ENCODE results near the gene C6orf47.

Gene C6orf47

DNA sequence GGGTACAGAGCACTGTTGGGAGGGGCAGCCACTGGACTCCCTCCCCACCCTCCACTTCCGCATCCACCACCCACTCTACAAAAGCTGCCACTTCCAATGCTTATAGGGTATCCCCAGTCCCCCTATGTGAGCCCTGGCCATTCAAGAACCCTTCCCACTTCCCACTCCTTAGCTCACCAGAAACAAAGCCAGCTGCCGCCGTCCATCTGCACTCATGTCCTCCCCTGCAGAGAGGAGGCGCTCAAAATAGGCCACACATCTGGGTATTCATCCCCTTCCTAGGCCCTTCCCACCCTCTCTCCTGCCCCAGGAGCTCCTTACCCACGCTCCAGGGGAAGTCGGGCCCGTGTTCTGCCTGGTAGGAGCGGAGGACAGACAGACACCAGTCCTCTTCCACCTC is 26.7 kb upstream of the C6orf47 start:
- no peak for DNase-seq

DNA sequence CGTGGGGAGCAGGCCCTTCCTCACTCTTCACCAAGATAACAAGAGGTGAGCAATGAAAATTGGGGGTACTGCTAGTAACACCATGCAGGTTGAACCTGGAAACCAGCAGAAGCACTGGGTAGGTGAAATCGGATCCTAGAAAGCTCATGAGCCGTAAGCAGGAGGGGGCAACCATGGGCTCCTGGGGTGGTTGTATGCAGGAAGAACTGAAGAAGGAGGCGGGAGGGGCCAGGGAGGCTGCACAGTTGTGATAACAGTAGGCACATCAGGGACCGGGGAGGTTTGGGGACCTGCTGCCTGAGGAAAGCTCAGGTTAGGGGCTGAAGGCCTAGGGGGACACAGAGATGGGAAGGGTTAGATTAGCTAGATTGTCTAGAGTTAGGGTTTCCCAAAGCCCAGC is 25.9 kb upstream of the C6orf47 start:
- DNase-seq, result no peak

DNA sequence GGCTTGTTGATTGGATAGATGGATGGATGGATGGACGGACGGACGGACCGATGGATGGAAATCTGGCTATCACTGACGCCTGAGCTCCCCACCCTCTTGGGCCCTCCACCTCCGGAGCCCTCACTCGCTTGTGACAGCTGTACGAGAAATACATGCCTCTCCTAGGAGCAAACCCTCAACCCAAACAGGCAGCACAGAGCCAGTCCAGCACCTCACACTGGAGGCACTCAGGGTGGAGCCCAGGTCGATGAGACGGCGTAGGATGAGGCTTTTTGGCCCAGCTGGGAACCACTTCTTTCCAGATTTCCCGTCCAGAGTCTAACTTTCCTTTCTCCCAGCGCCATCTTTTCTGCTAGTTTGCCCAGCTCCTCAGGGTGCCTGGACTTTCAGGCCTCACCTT is 23.0 kb upstream of the C6orf47 start:
- no peak for DNase-seq

DNA sequence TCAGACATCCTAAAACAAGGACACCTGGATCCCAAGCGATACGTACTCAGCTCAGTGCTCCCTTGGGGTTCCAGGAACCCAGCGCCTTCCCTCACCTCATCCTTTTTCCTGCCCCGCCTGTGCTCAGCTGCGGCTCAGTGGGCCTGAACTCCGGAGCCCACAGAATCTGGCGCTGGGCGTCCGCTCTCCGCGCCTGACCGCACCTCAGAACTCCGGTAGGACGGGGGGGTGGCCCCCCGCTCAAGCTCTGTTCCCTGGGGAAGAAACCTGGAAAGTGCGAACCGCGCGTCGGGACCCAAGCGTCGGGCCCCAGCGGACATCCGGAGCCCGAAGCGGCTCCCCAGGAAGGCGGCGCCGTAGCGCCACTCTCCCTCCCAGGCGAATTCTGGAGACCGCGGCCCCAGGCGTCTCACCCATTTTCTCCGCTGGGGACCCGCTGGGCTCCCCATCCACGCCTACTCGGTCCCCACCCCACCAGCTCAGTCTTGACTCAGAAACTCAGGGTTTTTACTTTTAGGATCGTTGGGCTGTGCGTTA is 20.6 kb upstream of the C6orf47 start:
- no peak for DNase-seq

DNA sequence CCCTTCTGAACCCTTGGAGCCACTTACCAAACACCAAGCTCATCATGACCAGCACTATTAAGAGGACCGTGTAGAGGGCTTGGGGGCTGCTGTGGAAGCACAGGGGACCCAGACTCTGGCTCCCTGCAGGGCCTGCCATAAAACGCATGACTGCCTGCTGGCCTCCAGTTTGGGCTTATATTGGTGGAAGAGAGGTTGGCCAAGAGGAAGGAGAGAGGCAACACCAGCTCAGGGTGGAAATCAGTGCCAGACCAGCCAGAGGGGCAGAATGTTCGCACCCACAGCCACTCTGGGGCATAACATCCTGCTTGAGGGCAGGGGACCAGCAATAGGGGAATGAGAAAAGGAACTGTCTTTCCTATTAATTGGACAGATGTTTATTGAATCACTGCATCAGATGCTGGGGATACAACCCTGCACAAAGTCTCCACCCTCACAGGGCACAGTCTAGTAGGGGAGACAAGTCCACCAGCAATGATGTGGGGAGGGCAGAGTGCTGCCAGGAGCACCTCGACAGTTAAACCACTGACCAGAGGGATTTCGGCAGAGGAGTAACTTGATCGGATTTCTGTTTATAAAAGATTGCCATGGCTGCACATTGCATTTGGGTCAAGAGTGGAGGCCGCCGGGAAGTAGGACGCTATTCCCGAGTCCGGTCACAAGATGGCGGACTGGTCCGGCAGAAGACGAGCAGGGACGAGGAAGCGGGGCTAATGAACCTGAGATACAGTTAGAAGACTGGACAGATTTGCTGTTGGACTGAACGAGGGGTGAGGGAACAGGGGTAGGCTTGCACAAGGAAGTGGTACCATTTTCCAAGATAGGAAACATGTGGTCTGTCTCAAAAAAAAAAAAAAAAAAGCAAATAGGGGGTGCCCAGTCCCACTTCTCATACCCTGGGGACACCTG is 19.9 kb upstream of the C6orf47 start, which contains the start of gene LY6G5C:
TSS of gene LY6G5C (minus strand) at position 842 of the 909 bp plus-strand sequence. CDS start at position 148, 694 bp downstream.
- peak in 1 of 2 experiments; percentile 86 for DNase-seq

DNA sequence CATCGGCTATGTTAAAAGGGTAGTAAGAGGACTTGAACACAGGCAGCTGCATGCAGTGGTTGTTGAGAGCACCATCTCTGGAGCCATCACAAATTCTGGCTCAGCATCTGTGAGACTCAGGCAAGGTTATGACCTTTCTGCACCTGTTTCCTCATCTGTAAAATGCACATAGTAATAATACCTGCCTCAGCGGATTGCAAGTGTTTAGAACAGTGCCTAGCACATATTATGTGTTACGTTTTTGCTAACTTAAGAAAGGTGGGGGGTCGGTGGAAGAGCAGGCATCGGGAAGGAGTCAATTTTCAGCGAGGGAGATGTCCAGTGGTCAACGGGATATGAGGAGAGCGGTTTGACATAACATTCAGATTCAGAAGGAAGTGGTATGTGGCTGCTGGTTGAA is 17.4 kb upstream of the C6orf47 start:
- no peak for DNase-seq

DNA sequence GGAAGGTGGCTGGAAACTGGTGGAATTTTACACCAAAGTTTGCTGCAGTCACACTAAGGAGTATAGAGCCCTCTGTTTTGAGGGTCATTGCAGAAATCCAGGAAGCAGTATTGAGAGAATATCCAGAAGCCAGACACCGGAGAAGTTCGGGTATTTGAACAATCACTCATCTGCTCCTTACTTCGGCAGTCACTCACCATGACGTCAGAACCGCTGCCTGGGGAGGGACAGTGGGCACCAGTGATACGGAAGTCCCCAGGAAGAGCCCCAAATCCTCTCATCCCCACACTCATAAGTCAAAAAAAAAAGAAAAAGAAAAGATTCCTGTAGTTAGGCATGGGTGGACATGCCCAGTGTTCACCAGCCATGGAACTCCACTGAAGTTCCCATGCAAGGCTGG is 16.3 kb upstream of the C6orf47 start:
- no peak for DNase-seq

DNA sequence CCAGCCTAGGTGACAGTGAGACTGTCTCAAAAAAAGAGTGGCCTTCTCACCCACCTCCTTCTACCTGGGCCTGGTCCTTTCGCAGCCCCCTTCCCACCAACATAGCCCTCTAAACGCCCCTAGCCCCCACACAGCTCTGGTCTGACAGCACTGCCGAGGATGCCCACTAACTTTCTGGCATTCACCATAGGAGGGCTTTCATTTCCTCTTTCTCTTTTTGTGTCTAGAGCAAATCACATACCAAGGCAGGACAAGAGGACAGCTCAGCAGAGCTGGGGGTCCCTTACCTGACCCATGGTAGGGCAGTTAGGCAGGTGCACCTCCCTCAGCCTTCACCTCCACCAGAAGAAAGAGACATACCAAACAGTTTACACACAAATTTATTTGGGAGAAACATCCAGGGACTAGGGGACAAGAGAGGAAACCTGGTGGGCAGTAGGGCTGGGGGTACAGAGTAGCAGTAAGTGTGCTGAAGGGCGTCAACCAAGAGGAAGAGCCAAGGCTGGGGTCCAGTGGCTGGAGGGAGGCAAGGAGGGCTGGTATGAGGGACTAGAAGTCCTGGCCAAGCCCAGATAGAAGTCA is 15.8 kb upstream of the C6orf47 start:
- DNase-seq, result no peak

DNA sequence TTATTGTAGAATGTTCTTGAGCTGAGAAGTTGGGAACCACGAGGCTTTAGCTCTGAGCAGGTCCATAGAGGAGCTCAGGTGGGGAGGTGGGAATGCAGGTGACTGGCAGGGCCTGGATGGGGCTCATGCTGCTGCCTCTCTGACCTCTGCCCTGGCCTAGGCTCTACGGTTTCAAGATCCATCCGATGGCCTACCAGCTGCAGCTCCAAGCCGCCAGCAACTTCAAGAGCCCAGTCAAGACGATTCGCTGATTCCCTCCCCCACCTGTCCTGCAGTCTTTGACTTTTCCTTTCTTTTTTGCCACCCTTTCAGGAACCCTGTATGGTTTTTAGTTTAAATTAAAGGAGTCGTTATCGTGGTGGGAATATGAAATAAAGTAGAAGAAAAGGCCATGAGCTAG is 9.1 kb upstream of the C6orf47 start, which contains the start of gene LY6G5B:
TSS of gene LY6G5B (plus strand) at position 301 of the 400 bp plus-strand sequence. CDS start 975 bp downstream, outside the sequence.
- no peak for DNase-seq

DNA sequence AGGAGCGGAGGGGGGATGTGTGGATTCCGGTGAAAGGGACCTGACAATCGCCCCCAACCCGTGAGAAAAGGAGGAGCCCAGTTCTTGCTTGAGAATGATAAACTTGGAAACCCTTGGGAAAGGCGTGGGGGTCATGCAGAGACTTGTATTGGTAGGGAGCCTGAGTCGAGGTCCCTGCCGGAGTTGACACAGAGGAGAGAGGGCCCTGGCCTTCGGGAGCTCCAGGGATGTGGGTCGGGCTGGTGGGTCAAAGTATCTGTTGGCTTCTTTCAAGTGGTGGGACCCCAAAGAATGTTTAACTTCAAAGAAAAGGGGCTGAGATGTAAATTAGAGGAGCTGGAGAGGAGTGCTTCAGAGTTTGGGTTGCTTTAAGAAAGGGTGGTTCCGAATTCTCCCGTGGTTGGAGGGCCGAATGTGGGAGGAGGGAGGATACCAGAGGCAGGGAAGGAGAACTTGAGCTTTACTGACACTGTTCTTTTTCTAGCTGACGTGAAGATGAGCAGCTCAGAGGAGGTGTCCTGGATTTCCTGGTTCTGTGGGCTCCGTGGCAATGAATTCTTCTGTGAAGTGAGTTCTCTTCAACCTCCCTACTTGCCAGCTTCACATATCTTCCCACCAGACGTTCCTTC is 5.9 kb upstream of the C6orf47 start:
- DNase-seq, result no peak

DNA sequence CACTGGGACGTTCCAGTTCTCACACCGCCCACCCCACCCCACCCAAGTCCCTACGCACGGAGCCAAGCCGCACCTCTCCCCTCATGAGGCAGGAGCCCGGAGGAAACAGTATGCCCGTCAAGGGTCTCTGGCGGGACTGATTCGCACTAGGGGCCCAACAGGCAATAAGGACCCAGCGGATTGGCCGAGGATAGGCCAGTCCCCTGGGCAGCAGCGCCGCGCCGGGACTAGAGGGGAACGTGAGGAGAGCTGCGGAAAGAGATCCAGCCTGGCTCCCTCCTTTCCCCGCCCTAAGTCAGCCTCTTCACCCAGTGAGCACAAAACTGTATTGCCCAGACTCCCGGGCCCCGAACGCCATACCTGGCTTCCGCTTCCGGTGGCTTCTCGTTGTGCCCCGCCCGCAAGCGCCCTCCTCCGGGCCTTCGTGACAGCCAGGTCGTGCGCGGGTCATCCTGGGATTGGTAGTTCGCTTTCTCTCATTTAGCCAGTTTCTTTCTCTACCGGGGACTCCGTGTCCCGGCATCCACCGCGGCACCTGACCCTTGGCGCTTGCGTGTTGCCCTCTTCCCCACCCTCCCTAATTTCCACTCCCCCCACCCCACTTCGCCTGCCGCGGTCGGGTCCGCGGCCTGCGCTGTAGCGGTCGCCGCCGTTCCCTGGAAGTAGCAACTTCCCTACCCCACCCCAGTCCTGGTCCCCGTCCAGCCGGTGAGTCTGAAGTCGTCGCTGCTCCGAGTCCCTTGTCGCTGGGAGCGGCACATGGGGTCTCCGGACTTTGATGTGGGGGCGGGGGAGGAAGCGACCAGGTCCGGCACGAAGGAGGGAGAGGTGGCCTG is 5.1 kb upstream of the C6orf47 start, which contains the start of gene CSNK2B:
TSS of gene CSNK2B (plus strand) at position 580 of the 836 bp plus-strand sequence. CDS start 752 bp downstream, outside the sequence.
- peak; percentile 96 to 99 for DNase-seq

DNA sequence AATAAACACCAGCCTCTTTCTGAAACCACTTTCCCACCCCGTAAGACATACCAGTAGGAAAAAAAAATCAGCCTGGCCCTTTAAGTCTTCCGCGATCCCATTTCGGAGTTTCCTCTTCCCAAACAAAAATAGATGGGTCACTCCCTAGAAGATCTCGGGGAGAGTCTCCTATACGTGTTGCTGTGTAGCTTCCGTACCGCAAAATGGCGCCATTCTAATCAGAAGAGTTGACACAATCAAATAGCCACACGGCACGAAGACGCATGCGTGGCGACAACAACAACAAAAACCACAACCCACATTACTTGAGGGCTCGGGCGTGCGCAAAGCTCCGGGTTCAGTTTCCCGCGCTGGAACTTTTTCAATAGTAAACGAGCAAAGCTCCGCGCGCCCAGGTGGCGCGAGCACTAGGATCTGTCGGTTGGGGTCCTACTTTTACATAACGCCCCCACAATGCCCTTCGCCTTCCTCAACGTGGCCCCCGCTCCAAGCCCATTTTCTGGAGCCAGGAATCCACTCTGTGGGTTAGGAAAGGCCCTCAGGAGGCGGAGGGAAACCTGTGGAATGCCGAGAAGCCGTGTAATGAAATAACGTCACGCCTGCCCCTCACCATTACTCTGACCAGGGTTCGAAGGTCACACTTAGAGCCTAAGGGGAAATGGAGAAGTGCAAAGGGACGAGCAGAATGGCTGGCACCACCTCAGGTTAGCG is 4.4 kb upstream of the C6orf47 start, which contains the start of gene GPANK1:
TSS of gene GPANK1 (minus strand) at position 208 of the 711 bp plus-strand sequence. CDS start 519 bp downstream, outside the sequence.
- DNase-seq, result peak; percentile 87 to 94

DNA sequence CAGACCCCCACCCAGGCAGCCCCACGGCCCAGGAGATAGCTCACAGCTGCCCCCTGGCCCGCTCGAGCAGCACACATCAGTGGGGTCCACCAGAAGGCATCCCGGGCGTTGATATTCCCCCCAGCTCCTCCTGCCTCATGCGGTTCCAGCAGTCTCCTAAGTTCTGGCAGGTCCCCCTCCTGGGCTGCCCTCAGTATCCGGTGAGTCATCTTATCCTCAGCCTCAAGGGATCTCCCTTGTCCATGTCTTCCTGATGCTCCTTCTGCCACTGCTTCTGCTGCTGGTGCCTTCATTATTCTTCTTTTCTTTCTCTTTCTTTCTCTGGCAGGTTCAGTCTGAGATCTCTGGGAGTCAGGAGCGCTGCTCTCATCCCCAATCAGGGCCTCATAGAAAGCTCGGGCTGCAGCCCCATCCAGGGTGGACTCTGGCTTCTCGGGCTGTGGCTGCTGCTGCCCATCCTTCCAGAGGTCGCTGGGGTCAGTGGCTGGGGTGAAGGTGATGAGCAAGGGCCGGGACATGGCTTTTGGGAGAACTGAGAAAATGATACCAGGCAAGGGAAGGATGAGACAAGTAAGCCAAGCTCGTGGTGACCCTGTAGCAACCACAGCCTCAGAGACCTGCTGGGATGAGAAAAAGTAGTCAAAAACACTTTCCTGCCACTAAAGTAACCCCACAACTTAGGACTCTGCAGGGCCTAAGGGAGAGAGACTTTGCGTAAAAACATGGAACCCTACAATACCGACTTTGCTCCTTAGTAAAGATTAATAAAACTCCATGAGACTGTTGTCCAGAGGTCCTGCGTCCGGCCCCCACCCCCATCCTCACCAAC is 3.6 kb upstream of the C6orf47 start:
- DNase-seq, result peak in 1 of 2 experiments; percentile 71

DNA sequence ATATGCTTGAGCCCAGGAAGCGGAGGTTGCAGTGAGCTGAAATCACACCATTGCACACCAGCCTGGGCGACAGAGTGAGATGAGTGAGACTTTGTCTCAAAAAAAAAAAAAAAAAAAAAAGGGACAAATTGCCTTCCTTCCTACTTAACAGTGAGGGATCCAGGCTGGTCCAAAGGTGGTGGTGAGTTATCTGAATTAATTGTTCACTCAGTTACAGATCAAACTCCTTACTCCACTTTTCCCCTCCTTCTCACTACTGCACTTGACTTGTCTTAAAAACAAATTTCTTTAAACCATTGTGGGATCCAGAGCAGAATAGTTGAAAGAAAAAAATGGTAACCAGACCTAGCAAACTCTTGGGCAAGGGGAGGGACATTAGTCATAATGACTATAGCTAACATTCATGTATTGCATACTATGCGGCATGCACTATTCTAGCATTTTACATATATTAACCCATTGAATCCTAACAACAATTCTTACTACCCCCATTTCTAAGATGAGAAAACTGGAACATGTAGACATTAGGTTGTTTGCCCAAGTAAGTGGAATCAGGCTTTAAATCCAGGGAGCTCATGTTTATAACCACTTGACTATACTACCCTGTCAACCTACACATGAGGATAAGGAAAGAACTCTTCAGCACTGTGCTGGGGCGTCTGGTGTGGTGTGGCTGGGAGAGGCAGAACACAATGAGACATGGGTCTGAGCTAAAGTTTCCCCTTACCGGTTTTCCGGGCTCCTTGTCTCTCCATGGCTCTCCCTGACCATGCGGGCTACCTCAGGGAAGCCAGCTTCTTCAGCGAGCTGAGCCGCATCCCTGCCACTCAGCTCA is 2.8 kb upstream of the C6orf47 start:
- DNase-seq, result no peak

DNA sequence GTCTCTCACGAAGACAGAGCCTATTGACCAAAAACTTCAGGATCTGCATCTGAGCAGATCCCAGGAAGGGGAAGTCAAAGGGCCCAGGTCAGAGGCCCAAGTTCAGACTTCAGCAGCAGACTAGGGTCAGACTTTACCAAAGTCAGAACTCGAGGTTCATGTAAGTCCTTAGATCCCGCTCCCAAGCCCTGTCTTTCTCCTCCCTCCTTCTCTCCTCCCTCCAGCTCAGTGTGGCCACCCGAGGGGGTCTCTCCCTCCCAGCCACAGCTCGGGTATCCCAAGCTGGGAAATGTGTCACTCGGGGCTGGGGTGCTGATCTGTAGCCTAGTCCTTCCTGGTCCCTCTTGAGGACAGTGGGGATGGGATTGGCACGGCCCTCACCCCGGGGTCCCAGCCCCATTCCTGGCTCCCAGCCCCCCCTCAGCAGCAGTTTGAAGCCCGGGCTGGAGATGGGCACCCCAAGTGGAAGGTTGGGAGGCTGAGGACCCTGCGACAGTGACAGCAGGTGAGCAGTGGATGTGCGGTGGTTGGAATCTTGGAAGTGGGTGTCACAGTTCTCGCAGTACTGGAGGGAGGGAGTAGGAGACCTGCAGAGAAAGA is 1.6 kb upstream of the C6orf47 start:
- no peak for DNase-seq

DNA sequence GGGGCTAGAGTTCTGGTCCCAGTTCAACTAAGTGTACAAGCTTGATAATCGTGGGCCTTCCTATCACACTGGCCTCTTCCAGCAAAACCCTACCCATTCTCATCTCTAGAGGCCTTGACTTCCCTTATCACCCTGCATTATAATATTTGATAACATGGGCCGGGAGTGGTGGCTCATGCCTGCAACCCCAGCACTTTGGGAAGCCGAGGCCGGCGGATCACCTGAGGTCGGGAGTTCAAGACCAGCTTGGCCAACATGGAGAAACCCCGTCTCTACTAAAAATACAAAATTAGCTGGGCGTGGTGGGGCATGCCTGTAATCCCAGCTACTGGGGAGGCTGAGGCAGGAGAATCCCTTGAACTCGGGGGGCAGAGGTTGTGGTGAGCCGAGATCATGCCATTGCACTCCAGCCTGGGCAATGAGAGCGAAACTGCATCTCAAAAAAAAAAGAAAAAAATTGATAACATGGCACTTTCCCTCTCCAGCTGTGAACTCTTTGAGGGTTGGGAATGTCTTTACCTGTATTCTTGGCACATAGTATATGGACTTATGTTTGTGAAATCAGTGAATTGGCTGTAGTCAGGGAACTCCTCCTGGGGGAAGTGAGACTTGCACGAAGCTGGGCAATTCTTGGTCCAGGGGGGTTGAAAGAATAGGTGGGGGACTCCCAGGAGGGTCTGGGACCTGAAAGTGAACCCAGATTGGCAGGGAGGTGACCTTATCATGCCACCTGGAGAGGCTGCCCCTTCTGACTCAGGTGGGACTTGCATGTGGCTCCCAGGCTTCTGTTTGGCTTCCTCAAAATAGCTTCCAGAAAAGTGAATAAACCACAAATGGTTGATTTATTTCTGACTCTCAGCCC is 915 bp upstream of the C6orf47 start:
- no peak for DNase-seq

DNA sequence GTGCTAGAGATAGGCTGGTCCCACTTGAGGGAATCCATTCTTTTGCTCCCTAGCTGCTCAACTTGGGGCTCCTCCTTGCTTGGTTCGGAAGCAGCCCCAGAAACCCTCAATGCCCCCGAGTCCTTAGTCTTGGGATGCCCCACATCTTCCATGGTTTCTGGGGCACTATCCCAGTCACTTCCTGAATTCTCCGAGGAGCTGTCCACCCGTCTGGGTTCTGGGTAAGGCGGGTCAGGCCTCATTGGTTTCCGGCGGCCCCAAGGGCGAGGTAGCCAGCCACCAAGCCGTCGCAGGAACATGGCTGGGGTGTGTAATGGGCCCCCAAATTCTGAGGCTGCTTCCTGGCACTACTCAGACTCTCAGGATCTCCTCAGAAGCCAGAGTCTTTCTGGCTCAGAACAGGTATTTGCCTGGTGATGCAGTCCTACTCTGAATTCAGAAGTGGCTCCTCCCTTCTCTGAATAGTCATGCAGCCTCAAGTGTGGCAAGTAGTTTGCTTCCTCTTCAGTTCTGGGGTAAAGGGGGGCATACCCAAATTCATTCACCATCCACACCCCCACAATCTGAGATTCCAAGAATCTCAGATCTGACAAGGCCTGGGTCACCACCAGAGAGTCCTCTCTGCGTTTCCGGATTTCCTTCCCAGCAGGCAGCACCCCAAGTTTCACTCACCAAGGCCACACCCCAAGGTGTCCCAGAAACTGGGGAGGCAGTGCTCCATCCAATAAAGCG is 763 bp downstream of the C6orf47 start:
- DNase-seq, result peak in 1 of 2 experiments; percentile 16
